Measurements from ENCODE around the gene CCSER1. TPM values are rescaled to one million over a fixed set of nuclear protein-coding genes. Genes with fewer than 3 reads are reported as not detected.

Gene CCSER1
- total and polyA plus RNA-seq, 2 experiments from 2014 or later, result 2.9 to 3.4 TPM

- no peak for ATAC-seq
- H4K20me1 ChIP-seq (replicated peaks; ENCODE audit: insufficient read depth), result no peaks in the 10 kb centered on the region
- TF ChIP-seq ZNF114 (CRISPR knock-in tag; IDR thresholded peaks at IDR 0.05) (no peak), CTCF (conservative IDR thresholded peaks at IDR 0.05; ENCODE audit: low read depth in 2 of 2) (no peak), STAT1 (IDR thresholded peaks at IDR 0.05; ENCODE audit: unreplicated experiment) (no peak), JUNB (IDR thresholded peaks at IDR 0.05; ENCODE audit: unreplicated experiment) (no peak), POLR2AphosphoS5 (IDR thresholded peaks at IDR 0.05; ENCODE audit: low read depth) (no peak), EZH2phosphoT487 (IDR thresholded peaks at IDR 0.05; ENCODE audit: unreplicated experiment) (no peak), NANOG (IDR thresholded peaks at IDR 0.05; ENCODE audit: borderline replicate concordance) (no peak), EZH2 (IDR thresholded peaks at IDR 0.05; ENCODE audit: low read depth, unreplicated experiment) (no peak), ZNF462 (CRISPR knock-in tag; IDR thresholded peaks at IDR 0.05) (no peak), ZNF331 (CRISPR knock-in tag; IDR thresholded peaks at IDR 0.05; ENCODE audit: low read depth) (no peak), CREB1 (CRISPR knock-in tag; IDR thresholded peaks at IDR 0.05; ENCODE audit: low read depth) (no peak), REST (IDR thresholded peaks at IDR 0.05; ENCODE audit: unreplicated experiment) (no peak)
- no peaks in the 10 kb centered on the region for H3K27me3 ChIP-seq (ENCODE audit: insufficient read depth)
- Mint-ChIP-seq H3K36me3 (ENCODE audit: low read depth) (no peaks in the 10 kb centered on the region), H3K4me1 (peaks cover 2% of the 10 kb centered on the region; the same call in 1 of the 3 replicates), H3K27me3 (ENCODE audit: insufficient read depth, low read depth, poor library complexity) (no peaks in the 10 kb centered on the region), H3K9me3 (no peaks in the 10 kb centered on the region), H3K4me3 (no peak overlapping the region), H3K27ac (no peak overlapping the region)
- no peak for DNase-seq (ENCODE audit: low spot score)
- H3K27ac ChIP-seq (ENCODE audit: low read depth), result no peak overlapping the region
- no peaks in the 10 kb centered on the region for H3K79me2 ChIP-seq (replicated peaks; ENCODE audit: insufficient read depth)
- H3K4me1 ChIP-seq (ENCODE audit: insufficient read depth), result no peaks in the 10 kb centered on the region
- H3K4me2 ChIP-seq, result no peak overlapping the region
- H2AFZ ChIP-seq, result peak overlapping the region; percentile 9; the same call in 1 of the 2 replicates
- no peaks in the 10 kb centered on the region for H3F3A ChIP-seq (replicated peaks; ENCODE audit: low read depth)
- H3K4me3 ChIP-seq, result no peak overlapping the region
- H3K36me3 ChIP-seq (ENCODE audit: insufficient read depth), result no peaks in the 10 kb centered on the region
- H3K9me2 ChIP-seq (ENCODE audit: insufficient read depth), result no peaks in the 10 kb centered on the region
Measured at GRCh38 chr4:91302120-91302519, 1174.9 kb downstream of the CCSER1 start.
